ENCODE results near the gene XYLT1. TPM values are rescaled to one million over a fixed set of nuclear protein-coding genes. Genes with fewer than 3 reads are reported as not detected.

The XYLT1 gene
- total and polyA plus RNA-seq, 2 of the 4 experiments (the other 2 are of a cell fraction), result 9.0 to 12.7 TPM

DNA sequence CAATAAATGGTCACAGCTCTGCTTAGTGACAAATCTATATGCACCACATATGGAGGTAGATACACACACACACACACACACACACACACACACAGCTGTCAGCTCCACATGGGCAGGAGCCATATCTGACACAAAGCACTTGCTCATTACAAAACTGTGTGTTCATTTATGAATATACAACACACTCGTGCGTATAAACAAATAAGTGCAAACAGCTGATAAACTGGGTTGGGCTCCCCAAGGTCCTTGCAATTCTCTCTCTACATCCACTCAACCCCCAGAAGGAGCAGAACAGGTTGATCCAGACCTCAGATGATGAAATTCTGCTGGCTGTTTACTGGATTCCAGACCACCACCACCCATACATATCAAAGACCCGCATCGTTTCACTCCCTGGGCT, 140.7 kb downstream of the XYLT1 start:
- dilution Hi-C loops (cut with HindIII; ENCODE audit: low sequenced_read_pairs, unreplicated experiment), result no loop called here

More for the DNA sequence above, 140.7 kb downstream of the XYLT1 start:
- Histone ChIP-seq H3K9ac (ENCODE audit: low read depth, low read length) (no peak overlapping the region), H3K14ac (replicated peaks; ENCODE audit: low read depth, low read length) (no peak overlapping the region), H3K4ac (ENCODE audit: low read depth, low read length) (no peak overlapping the region), H2BK20ac (ENCODE audit: low read depth, low read length) (no peak overlapping the region), H2AFZ (replicated peaks; ENCODE audit: low read length, poor library complexity) (no peak overlapping the region), H2BK120ac (ENCODE audit: low read depth, low read length) (no peak overlapping the region), H3K36me3 (ENCODE audit: control insufficient read depth, insufficient read depth, low read length) (no peaks in the 10 kb centered on the region), H3K18ac (ENCODE audit: low read depth, low read length) (no peak overlapping the region), H3K9me1 (ENCODE audit: insufficient read depth, low read length) (peaks cover 7% of the 10 kb centered on the region), H3K79me1 (ENCODE audit: low read depth in 1 of 2, low read length in 2 of 2) (peaks cover 25 to 38% of the 10 kb centered on the region in 2 experiments; a peak in 3 of 4 replicates), H2AK5ac (ENCODE audit: low read depth, low read length) (no peak overlapping the region), H4K20me1 (ENCODE audit: insufficient read depth, low read length) (peaks cover 7% of the 10 kb centered on the region; the same call in 1 of the 2 replicates), H4K8ac (ENCODE audit: low read depth in 2 of 2, low read length in 2 of 2) (no peak overlapping the region), H2BK5ac (ENCODE audit: low read depth, low read length, poor library complexity, severe bottlenecking) (no peak overlapping the region), H3K4me3 (ENCODE audit: insufficient read depth, low read depth, low read length) (no peak overlapping the region), H4K5ac (ENCODE audit: low read depth, low read length) (no peak overlapping the region), H3K27ac (ENCODE audit: insufficient read depth, low read length) (no peak overlapping the region), H2BK15ac (ENCODE audit: low read depth, low read length) (no peak overlapping the region), H3K27me3 (ENCODE audit: control insufficient read depth, insufficient read depth, low read length) (no peaks in the 10 kb centered on the region), H3K4me1 (ENCODE audit: control insufficient read depth, insufficient read depth, low read length) (0 out of 2 replicates have a peak, but pooled peaks cover 2% of the 10 kb centered on the region), H3K23ac (ENCODE audit: low read depth, low read length) (no peak overlapping the region), H2AK9ac (replicated peaks; ENCODE audit: low read depth, low read length, poor library complexity) (no peak overlapping the region), H3K9me3 (ENCODE audit: control insufficient read depth, insufficient read depth, low read length) (no peaks in the 10 kb centered on the region), H3K56ac (ENCODE audit: extremely low read depth, insufficient read depth, low read length) (no peak overlapping the region), H3K4me2 (ENCODE audit: low read depth, low read length) (no peak overlapping the region), H4K91ac (ENCODE audit: insufficient read depth, low read depth, low read length) (no peak overlapping the region)
- ATAC-seq (ENCODE audit: low read depth) (no peak), DNase-seq (no peak)
- ChIA-PET CTCF (no interaction called here), POLR2A (ENCODE audit: unreplicated experiment) (no interaction called here)
- WGBS, 2 experiments (ENCODE audit: extremely low coverage in 2 of 2, insufficient read length in 1 of 2), result 80% methylated on average over 2 of the region's 4 CpGs; no CpG with 5 or more reads in 1 of the 2 experiments
- BruUV-seq (replicated peaks), result no TSS peak
- TF ChIP-seq CTCF (conservative IDR thresholded peaks at IDR 0.05; ENCODE audit: low read depth, low read length), result no peak
- no peak for TF ChIP-seq NFE2L2 (IDR thresholded peaks at IDR 0.05; ENCODE audit: low read depth, low read length)
- TF ChIP-seq POLR2A (IDR thresholded peaks at IDR 0.05; ENCODE audit: low read depth, low read length), result no peak
- TF ChIP-seq, protein P1, sequence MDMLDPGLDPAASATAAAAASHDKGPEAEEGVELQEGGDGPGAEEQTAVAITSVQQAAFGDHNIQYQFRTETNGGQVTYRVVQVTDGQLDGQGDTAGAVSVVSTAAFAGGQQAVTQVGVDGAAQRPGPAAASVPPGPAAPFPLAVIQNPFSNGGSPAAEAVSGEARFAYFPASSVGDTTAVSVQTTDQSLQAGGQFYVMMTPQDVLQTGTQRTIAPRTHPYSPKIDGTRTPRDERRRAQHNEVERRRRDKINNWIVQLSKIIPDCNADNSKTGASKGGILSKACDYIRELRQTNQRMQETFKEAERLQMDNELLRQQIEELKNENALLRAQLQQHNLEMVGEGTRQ (IDR thresholded peaks at IDR 0.05; ENCODE audit: low read depth, low read length), result no peak
- no peak for TF ChIP-seq RAD21 (IDR thresholded peaks at IDR 0.05; ENCODE audit: low read length)
- TF ChIP-seq SMC3 (IDR thresholded peaks at IDR 0.05; ENCODE audit: low read depth, low read length), result no peak
- no peak for TF ChIP-seq BHLHE40 (IDR thresholded peaks at IDR 0.05; ENCODE audit: low read depth, low read length)
- TF ChIP-seq MAZ (IDR thresholded peaks at IDR 0.05; ENCODE audit: borderline replicate concordance, low read depth, low read length), result no peak
- TF ChIP-seq MAFK (IDR thresholded peaks at IDR 0.05; ENCODE audit: low read depth, low read length), result no peak
- no peak for TF ChIP-seq RCOR1 (IDR thresholded peaks at IDR 0.05; ENCODE audit: insufficient replicate concordance, low read length)
- TF ChIP-seq CEBPB (IDR thresholded peaks at IDR 0.05; ENCODE audit: low read depth, low read length), result no peak
- no peak for TF ChIP-seq RFX5 (IDR thresholded peaks at IDR 0.05; ENCODE audit: low read depth, low read length)
- no peak for TF ChIP-seq MXI1 (IDR thresholded peaks at IDR 0.05; ENCODE audit: borderline replicate concordance, low read depth, low read length)
- no peak for TF ChIP-seq CHD1 (IDR thresholded peaks at IDR 0.05; ENCODE audit: low read depth, low read length)
- TF ChIP-seq, protein P2, sequence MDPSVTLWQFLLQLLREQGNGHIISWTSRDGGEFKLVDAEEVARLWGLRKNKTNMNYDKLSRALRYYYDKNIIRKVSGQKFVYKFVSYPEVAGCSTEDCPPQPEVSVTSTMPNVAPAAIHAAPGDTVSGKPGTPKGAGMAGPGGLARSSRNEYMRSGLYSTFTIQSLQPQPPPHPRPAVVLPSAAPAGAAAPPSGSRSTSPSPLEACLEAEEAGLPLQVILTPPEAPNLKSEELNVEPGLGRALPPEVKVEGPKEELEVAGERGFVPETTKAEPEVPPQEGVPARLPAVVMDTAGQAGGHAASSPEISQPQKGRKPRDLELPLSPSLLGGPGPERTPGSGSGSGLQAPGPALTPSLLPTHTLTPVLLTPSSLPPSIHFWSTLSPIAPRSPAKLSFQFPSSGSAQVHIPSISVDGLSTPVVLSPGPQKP (IDR thresholded peaks at IDR 0.05; ENCODE audit: borderline replicate concordance, low read depth, low read length), result no peak
- no peak for TF ChIP-seq FOS (IDR thresholded peaks at IDR 0.05; ENCODE audit: low read depth, low read length)
- in situ Hi-C loops (cut with MboI; ENCODE audit: low sequenced_read_pairs) (no loop called here), intact Hi-C loops (cut with micrococcal nuclease) (no loop called here)
